Measurements from ENCODE around the gene HNF4A.
"Not testable (repeated sequence)": the region's sequence is repeated elsewhere in the genome, so short reads cannot be mapped to it uniquely, and the experiment has no call there.

The HNF4A gene

GRCh38 chr20:44355498-44356352, at the start of gene HNF4A:
Gene HNF4A, plus strand, starts transcription at chr20:44355699. Its CDS starts 106 bp downstream, at chr20:44355805.
- no peak for DNase-seq

- DNase-seq = no peak
Measured at GRCh38 chr20:44306927-44307326, 48.6 kb upstream of the HNF4A start.

- no peak for DNase-seq
Measured at GRCh38 chr20:44309763-44310663, 45.5 kb upstream of the HNF4A start.

- peak; percentile 78 for DNase-seq
Measured at GRCh38 chr20:44310664-44311639, 44.5 kb upstream of the HNF4A start, which contains the start of gene FITM2. Gene FITM2, minus strand, starts transcription at chr20:44311202. Its CDS starts 54 bp downstream, at chr20:44311148.

GRCh38 chr20:44314870-44315269, 40.6 kb upstream of the HNF4A start:
- DNase-seq = no peak

- DNase-seq = peak; percentile 8
Measured at GRCh38 chr20:44319839-44320422, 35.6 kb upstream of the HNF4A start.

- no peak for DNase-seq
Measured at GRCh38 chr20:44324343-44324742, 31.2 kb upstream of the HNF4A start.

GRCh38 chr20:44326391-44327159, 28.9 kb upstream of the HNF4A start:
- DNase-seq = no peak

- DNase-seq = not testable (repeated sequence)
Measured at GRCh38 chr20:44327748-44328147, 27.8 kb upstream of the HNF4A start.

GRCh38 chr20:44328428-44328827, 27.1 kb upstream of the HNF4A start:
- no peak for DNase-seq

- no peak for DNase-seq
Measured at GRCh38 chr20:44331201-44331600, 24.3 kb upstream of the HNF4A start.

- DNase-seq = no peak
Measured at GRCh38 chr20:44334306-44334705, 21.2 kb upstream of the HNF4A start.

- DNase-seq = no peak
Measured at GRCh38 chr20:44334709-44335108, 20.8 kb upstream of the HNF4A start.

- no peak for DNase-seq
Measured at GRCh38 chr20:44335675-44336074, 19.8 kb upstream of the HNF4A start.

- no peak for DNase-seq
Measured at GRCh38 chr20:44336086-44336485, 19.4 kb upstream of the HNF4A start.

GRCh38 chr20:44336725-44337380, 18.6 kb upstream of the HNF4A start, which contains the start of gene R3HDML:
Gene R3HDML, plus strand, starts transcription at chr20:44337043. Its CDS starts 115 bp downstream, at chr20:44337158.
- no peak for DNase-seq

- no peak for DNase-seq
Measured at GRCh38 chr20:44342248-44342647, 13.3 kb upstream of the HNF4A start.

- no peak for DNase-seq
Measured at GRCh38 chr20:44343162-44343675, 12.3 kb upstream of the HNF4A start.

GRCh38 chr20:44344723-44345122, 10.8 kb upstream of the HNF4A start:
- DNase-seq = no peak

GRCh38 chr20:44345147-44345546, 10.4 kb upstream of the HNF4A start:
- DNase-seq = no peak
